OCI-M1 (cell line): ENCODE results near the gene RASGRF1.
"Not testable (repeated sequence)": the region's sequence is repeated elsewhere in the genome, so short reads cannot be mapped to it uniquely, and the experiment has no call there.

Source experiments
- DNase-seq: peaks from one replicate; lab custom pipeline; 2025; lab: John Stamatoyannopoulos, UW

RASGRF1 gene

DNA sequence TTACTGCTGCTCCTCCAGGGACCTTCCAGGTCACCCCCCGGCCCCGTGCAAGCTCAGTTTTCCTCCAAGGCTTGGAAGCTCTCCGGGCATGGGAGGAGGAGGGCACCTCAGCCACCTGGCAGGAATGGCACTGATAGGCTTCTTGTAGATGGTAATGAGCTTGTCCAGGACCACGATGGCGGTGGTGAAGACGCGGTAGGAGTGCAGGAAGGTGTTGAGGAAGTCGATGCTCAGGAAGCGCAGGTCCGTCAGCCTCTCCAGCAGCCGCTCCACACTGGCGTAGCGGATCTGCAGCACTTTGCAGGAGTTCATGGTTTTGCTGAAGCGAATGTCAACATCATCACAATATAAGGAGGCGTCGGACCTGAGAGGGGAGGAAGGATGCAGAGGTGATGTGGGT is 84.5 kb downstream of the RASGRF1 start:
- no peak for DNase-seq

DNA sequence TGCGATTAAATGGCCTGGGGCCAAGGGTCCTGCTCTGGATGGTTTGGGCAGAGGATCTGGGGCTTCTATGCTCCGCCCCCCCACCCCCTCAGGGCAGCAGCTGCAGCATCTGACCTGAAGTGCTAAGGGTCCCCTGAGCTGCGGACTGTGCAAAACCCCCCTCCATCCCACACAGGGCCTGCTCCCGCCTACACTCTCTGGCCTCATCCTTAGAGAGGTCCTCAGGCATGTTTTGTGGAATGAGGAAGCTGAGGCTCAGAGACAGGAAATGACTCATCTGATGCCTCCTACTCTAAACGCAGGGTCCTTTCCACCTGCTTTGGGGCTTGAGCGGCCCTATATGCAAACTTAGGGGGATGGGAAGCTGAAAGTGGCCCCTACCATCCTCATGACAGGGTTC is 86.2 kb downstream of the RASGRF1 start:
- peak; percentile 76 for DNase-seq

GRCh38 chr15:79003896-79004295 is 86.7 kb downstream of the RASGRF1 start:
- no peak for DNase-seq

- DNase-seq: no peak
Measured at GRCh38 chr15:79003301-79003700, 87.3 kb downstream of the RASGRF1 start.

GRCh38 chr15:79002581-79002980 is 88.0 kb downstream of the RASGRF1 start:
- no peak for DNase-seq

DNA sequence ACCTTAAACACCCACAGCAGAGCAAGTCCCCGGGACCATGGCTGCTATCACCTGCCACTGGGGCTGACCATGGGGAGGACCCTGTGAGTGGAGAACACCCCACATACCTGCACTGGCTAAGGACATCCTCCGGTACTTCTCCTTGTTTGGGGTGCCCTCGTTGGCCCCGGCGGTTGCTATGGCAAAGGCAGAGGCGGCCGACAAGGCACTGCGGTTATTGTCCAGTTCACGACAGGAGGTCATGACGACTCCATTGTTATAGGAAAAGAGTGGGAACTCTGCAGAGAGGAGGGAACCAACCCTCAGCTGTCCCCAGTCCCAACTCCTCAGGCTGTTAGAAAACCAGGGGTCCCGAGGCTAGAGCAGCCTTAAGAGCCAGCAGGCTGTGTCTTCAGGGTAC is 90.9 kb downstream of the RASGRF1 start:
- no peak for DNase-seq

DNA sequence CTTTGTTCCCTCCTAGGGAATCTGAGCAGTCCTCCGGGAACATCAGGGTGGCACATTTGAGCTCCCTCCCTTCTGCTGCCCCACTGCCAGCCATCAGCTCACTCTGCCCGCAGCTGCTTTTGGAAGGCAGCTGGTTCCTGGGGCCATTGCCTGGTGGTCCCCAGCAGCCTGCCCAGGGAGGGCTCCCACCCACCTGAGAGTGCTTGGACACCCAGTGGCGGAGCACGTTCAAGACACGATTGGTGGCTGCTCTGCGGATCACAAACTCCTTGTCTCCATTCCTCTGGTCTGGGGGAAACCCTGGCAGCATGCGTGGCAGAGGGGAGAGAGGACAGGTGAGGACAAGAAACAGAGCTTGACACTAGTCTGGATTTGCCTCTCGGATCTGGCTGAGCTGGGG is 92.1 kb downstream of the RASGRF1 start:
- DNase-seq: no peak

DNA sequence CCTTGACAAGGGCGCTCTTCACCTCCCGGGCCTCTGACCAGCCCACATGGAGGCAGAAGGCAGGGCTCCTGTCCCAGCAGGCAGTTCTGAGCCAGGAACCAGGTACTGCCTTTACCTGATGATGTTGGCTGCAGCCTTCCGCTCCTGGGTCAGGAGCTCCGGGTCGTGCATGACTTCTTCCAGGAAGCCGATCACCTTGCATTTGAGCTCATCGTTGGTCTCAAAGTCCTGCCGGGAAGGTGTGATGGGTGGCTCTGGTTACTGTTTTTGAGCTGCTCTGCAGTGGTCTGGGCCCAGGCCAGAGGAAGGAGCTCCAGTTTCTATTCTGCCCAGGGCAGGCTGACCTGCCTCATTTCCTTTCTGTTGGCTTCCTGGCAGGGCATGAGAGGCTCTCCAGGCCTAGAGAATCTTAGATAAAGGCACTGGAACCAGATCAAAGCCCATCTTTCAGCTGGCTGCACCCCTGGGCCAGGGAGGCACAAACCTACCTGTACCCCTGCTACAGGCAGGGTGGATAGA is 92.5 kb downstream of the RASGRF1 start:
- no peak for DNase-seq

GRCh38 chr15:78996894-78997275 is 93.7 kb downstream of the RASGRF1 start:
- DNase-seq: no peak

DNA sequence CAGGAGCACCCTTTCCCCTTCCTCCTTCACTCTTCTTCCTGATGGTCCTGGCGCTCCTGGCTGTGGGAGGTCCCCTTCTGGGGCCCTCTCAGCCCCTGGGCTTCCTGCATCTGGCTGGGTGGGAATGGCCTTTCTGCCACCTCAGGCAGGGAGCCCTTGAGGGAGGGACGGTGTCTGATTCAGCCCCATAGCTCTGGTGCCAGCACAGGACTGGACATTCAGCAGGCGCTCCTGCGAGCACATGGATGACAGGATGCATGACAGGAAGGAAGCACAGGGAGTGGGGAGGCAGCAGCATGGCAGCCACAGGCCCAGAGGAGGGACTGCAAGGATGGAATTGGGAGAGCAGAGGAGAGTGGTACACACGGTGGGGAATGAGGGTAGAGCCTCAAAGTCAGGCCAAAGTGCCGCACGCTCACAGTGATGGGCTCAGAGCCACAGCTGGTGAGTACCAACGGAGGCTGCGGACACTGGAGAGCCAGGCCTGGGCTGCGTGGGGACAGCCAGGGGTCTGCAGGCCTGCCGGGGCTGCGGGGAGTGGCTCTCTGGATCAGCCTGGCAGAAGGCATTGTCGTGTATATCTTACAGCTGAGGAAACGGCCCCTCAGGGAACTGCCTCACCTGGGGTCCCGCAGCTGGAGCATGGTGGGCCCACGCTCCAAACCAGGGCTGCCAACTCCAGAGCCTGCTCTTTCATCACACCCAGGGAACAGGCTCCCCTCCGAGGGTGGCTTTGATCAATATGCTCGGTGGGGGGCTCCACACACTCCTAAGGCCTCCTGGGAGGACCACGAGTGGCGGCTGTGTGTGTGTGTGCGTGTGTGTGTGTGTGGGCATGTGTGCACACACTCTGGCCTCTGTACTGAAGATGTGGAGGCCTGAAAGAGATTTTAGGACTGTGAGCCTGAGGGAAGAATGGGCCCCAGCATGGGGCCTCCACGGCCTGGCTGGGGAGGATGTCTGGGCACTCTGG is 94.4 kb downstream of the RASGRF1 start:
- no peak for DNase-seq

- DNase-seq: not testable (repeated sequence)
Measured at GRCh38 chr15:78995161-78995560, 95.4 kb downstream of the RASGRF1 start.

DNA sequence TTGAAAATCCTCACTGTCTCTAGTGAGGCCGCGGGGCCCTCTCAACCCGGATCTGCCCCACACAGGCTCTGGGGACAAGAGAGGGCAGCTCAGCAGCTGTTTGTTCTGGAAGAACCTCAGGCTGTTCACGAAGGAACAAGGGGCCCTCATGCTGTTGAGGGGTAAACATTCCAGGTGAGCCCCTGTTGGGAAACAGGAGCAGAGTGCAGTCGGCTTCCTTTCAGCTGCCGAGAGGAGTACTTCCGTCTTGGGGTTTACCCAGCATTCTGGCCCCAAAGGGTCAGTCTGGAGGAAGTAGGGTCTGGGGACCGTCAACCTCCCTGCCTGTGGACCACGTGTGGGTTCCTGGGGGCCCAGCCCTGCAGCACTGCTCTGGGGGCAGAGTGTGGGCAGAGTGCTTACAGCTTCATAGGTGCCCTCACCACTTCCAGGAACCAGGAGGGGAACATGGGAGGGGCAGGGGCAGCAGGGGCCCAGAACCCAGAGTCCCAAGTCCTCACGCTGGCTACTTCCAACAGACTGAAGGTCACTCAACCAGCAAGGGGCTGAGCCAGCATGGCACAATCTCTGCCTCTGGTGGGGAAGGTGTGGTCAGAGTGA is 96.5 kb downstream of the RASGRF1 start:
- no peak for DNase-seq

DNA sequence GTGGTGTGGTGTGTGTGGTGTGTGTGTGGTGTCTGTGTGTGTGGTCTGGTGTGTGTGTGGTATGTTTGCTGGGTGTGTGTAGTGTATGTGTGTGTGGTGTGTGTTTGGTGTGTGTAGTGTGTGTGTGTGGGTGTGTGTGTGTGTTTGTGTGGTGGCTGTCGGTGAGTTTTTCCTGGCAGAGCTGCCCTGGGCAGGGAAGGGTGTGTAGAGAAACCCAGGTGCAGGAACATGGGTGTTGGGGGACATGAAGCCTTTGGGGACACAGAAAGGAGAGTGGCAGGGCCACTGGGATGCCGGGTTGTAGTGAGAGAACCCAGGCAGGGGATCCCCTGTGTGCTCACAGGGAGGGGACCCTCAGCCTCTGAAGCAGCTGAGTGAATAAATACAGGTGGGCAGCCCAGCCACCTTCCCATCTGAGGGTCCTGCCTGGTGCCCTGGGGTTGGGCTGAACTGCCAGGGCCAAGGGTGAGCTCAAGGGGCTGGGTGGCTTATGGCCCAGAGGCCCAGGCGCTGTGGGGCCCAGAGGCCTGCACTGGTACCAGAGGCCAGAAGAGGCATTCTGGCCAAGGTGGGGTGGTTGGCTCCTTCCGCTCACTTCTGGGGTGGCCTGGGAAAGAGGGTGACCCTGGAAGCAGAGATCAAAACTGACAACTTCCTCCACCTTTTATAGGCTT is 97.2 kb downstream of the RASGRF1 start:
- DNase-seq: no peak

DNA sequence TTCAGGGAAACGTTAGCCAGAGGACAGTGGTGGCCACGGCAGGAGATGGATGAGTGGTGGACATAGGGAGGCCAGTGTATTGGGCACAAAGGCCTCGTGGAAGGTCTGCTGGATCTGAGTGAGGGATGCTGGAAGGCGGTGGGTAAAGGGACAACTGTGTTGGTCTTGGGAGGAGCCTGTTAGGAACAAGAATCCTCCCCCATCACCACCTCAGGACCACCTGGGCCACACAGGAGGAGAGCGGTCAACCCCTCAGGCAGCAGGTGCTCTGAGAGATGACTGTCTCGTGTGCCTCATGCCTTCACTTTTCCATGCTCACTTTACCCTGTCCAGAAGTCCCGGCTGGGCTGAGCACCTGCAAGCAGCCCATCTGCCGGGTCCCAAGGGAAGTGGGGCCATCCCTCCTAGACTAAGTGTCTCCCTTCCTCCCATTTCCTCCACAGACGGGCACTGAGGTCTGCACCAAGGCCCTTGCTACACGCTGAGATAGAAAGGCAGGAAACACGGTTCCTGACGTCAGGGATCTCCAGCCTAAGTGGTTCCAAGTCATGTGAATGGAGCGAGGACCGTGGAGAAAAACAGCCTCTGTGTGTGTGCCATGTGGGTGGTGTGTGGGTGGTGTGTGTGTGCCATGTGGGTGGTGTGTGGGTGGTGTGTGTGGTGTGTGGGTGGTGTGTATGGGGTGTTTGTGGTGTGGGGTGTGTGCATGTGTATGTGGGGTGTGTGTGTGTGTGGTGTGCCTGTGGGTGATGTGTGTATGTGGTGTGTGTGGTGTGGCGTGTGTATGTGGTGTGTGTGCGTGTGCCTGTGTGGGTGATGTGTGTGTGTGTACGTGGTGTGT is 97.9 kb downstream of the RASGRF1 start:
- DNase-seq: no peak

DNA sequence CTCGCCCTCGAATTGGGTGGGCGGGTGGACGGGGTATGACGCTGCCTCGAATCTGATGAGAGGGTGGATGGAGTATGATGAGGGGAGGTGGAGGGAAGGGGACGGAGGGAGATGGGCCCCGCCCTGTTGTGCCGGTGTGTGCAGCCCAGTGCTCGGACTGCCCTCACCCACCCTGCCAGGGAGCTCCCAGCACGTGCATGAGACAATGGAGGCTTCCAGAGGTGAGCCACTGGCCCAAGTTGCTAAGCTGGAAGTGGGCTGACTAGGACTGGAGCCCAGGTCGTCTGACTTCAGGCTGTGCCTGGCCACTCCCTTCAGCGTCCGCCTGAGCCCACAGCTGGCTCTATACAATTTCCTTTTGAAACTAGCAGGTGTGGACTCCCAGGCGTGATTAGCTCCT is 98.7 kb downstream of the RASGRF1 start:
- no peak for DNase-seq

GRCh38 chr15:78991476-78991875 is 99.1 kb downstream of the RASGRF1 start:
- DNase-seq: no peak

DNA sequence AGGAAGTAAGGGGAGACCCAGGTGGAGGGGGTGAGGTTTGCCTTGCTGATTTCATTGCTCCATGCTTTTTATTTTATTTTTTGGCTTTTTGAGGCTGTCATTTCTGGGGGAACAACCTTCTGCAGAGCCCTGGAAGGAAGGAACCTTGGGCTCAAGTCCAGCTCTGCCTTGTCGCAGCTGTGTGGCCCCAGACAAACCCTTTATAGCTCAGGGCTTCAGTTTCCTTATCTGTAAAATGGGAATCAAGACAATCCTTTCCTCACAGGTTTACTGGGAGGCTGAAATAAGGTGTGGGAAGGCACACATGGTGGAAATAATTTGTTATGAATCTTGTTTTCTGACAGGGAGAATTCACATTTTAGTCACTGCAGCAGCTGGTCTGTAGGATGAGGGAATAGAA is 100.3 kb downstream of the RASGRF1 start:
- no peak for DNase-seq

GRCh38 chr15:78989701-78990240 is 100.8 kb downstream of the RASGRF1 start:
- DNase-seq: no peak

DNA sequence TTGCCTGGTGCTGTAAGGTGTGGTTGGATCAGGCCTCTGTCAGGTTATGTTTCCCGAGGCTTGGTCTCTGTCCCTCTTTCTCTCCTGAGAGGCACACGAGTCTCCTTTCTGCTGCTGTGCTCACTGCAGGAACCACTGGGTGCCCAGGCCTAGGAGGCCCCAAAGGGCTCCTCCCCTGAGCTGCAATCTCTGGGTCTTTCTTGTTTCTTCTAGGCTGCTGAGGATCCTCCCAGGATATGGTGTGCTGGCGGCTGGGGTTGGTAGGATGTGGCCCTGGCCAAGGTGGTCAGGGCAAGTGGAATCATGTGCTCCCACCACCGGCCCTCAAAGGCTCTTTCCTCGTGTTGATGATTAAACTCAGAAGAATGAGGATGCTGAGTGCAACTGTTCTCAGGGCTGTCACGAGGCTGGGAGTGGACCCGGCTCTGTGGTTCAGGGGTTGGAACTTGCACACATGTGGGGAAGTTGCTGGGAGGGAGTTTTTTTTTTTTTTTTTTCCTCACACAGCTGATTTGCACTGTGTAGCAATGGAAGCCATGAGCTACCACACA is 102.1 kb downstream of the RASGRF1 start:
- peak; percentile 80 for DNase-seq

DNA sequence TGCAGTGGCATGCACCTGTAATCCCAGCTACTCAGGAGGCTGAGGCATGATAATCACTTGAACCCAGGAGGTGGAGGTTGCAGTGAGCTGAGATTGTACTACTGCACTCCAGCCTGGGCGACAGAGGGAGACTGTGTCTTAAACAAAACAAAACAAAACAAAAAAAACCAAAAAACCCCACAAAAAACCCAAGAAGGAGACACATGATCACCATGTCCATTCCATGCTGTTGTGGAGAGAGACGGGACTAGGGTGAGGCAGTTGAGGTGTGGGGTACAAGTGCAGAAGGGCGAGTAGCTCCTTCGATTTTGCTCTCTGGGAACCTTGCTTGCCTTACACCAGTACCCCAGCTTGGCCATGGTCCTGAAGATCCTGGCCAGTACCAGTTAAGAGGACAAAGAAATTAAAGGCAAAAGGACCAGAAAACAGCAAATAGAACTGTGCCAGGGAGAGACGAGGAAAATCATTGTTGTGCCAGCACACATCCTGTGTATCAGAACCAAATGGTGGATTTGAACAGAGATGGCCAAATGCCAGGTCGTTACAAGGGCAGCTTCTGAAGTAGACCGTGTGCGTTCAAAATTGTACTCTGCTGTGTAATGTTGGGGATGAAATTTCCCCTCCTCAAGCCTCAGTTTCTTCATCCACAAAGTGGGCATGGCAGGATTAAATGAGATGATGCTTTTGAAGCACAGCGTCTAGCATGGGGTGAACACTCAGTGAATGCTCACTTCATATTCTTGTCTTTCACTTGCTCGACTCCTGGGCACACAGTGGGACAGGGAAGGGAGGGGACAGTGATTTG is 102.8 kb downstream of the RASGRF1 start:
- DNase-seq: no peak
